IMR-90 (cell line): Measurements from ENCODE around the gene GRB14. TPM values are rescaled to one million over a fixed set of nuclear protein-coding genes. Genes with fewer than 3 reads are reported as not detected.

Experiments used
- ATAC-seq: fragments of 200-7000 bp; cut with Tn5 transposase; 2 replicates; pipeline ENCODE4 v1.9.1; 2020; ENCODE audit warnings: low read depth, mild to moderate bottlenecking, moderate library complexity
- BruUV-seq: library from RNA; stranded (reverse); fragments of 400-500 nt; replicated peaks from 2 replicates; lab custom pipeline; 2021; lab: Mats Ljungman, UMichigan
- CTCF ChIA-PET: fragments of 300-600 bp; formaldehyde crosslinking; extraction: SDS; loops from one replicate; lab custom pipeline; 2021; ENCODE audit warnings: antibody characterized with exemption; lab: Yijun Ruan, JAX
- POLR2A ChIA-PET: fragments of 300-600 bp; sonication (Branson Sonifier 250); formaldehyde crosslinking; loops from one replicate; lab custom pipeline; 2022; ENCODE audit warnings: antibody characterized with exemption; ENCODE audit not compliant: unreplicated experiment; lab: Charles Lee
- DNase-seq: peaks from one replicate; pipeline ENCODE4 v3.0.0; 2013
- H2AFZ ChIP-seq: replicated peaks from 2 replicates; pipeline ENCODE3; 2013; ENCODE audit warnings: low read length, mild to moderate bottlenecking; ENCODE audit not compliant: poor library complexity
- H2AK5ac ChIP-seq: 2 replicates; pipeline ENCODE4 v1.6.1; 2013; ENCODE audit warnings: low read depth, low read length, inconsistent platforms
- H2AK9ac ChIP-seq: replicated peaks from 2 replicates; pipeline ENCODE3; 2013; ENCODE audit warnings: mild to moderate bottlenecking, low read depth, low read length, moderate library complexity; ENCODE audit not compliant: poor library complexity
- H2BK120ac ChIP-seq: 2 replicates; pipeline ENCODE4 v1.6.1; 2013; ENCODE audit warnings: low read depth, low read length, inconsistent platforms
- H2BK15ac ChIP-seq: 3 replicates; pipeline ENCODE4 v1.6.1; 2013; ENCODE audit warnings: low read depth, low read length, inconsistent platforms
- H2BK20ac ChIP-seq: 2 replicates; pipeline ENCODE4 v1.6.1; 2013; ENCODE audit warnings: low read depth, mild to moderate bottlenecking, inconsistent platforms, low read length, moderate library complexity
- H2BK5ac ChIP-seq: 2 replicates; pipeline ENCODE4 v1.6.1; 2013; ENCODE audit warnings: mild to moderate bottlenecking, low read depth, low read length, inconsistent platforms; ENCODE audit not compliant: poor library complexity, severe bottlenecking
- H3K14ac ChIP-seq: replicated peaks from 2 replicates; pipeline ENCODE4 v1.6.1; 2013; ENCODE audit warnings: low read depth, low read length, inconsistent platforms
- H3K18ac ChIP-seq: 2 replicates; pipeline ENCODE4 v1.6.1; 2013; ENCODE audit warnings: low read depth, low read length, control low read depth
- H3K23ac ChIP-seq: 2 replicates; pipeline ENCODE4 v1.6.1; 2013; ENCODE audit warnings: low read depth, low read length, inconsistent platforms
- H3K27ac ChIP-seq: 2 replicates; pipeline ENCODE4 v1.5.1; 2013; ENCODE audit warnings: mild to moderate bottlenecking, control low read depth, low read length; ENCODE audit not compliant: insufficient read depth
- H3K27me3 ChIP-seq: 2 replicates; pipeline ENCODE4 v1.6.1; 2013; ENCODE audit warnings: low read length; ENCODE audit not compliant: control insufficient read depth, insufficient read depth
- H3K36me3 ChIP-seq: 2 replicates; pipeline ENCODE4 v1.6.1; 2013; ENCODE audit warnings: low read length, mixed read lengths; ENCODE audit not compliant: control insufficient read depth, insufficient read depth
- H3K4ac ChIP-seq: 2 replicates; pipeline ENCODE4 v1.6.1; 2013; ENCODE audit warnings: low read depth, low read length, inconsistent platforms
- H3K4me1 ChIP-seq: 2 replicates; pipeline ENCODE4 v1.6.1; 2013; ENCODE audit warnings: low read length, mixed read lengths; ENCODE audit not compliant: control insufficient read depth, insufficient read depth
- H3K4me2 ChIP-seq: 2 replicates; pipeline ENCODE4 v1.6.1; 2013; ENCODE audit warnings: low read depth, mild to moderate bottlenecking, control low read depth, low read length, moderate library complexity
- H3K4me3 ChIP-seq: 2 replicates; pipeline ENCODE4 v1.5.1; 2013; ENCODE audit warnings: low read depth, mild to moderate bottlenecking, control low read depth, low read length, moderate library complexity; ENCODE audit not compliant: insufficient read depth
- H3K56ac ChIP-seq: 2 replicates; pipeline ENCODE4 v1.6.1; 2013; ENCODE audit warnings: low read length, inconsistent platforms; ENCODE audit not compliant: insufficient read depth; ENCODE audit errors: extremely low read depth
- H3K79me1 ChIP-seq, 2 experiments: 2 replicates each; pipeline ENCODE4 v1.6.1; 2013; ENCODE audit warnings: low read length in 2 of 2, inconsistent platforms in 1 of 2, low read depth in 1 of 2
- H3K9ac ChIP-seq: 2 replicates; pipeline ENCODE4 v1.6.1; 2013; ENCODE audit warnings: low read depth, low read length, control low read depth
- H3K9me1 ChIP-seq: 2 replicates; pipeline ENCODE4 v1.6.1; 2013; ENCODE audit warnings: low read length, inconsistent platforms; ENCODE audit not compliant: insufficient read depth
- H3K9me3 ChIP-seq: 2 replicates; pipeline ENCODE4 v1.6.1; 2013; ENCODE audit warnings: low read length; ENCODE audit not compliant: control insufficient read depth, insufficient read depth
- H4K20me1 ChIP-seq: 2 replicates; pipeline ENCODE4 v1.6.1; 2013; ENCODE audit warnings: low read length, inconsistent platforms; ENCODE audit not compliant: insufficient read depth
- H4K5ac ChIP-seq: 2 replicates; pipeline ENCODE4 v1.6.1; 2013; ENCODE audit warnings: mild to moderate bottlenecking, low read depth, low read length, control low read depth
- H4K8ac ChIP-seq, 2 experiments: 2 replicates each; pipeline ENCODE4 v1.6.1; 2013; ENCODE audit warnings: low read depth in 2 of 2, low read length in 2 of 2, control low read depth in 1 of 2, inconsistent platforms in 1 of 2
- H4K91ac ChIP-seq: 2 replicates; pipeline ENCODE4 v1.6.1; 2013; ENCODE audit warnings: low read depth, low read length, inconsistent platforms; ENCODE audit not compliant: insufficient read depth
- BHLHE40 ChIP-seq: fragments of 150-350 bp; IDR thresholded peaks from 2 replicates; pipeline ENCODE4 v1.6.1; 2016; ENCODE audit warnings: mild to moderate bottlenecking, low read depth, low read length
- CHD1 ChIP-seq: IDR thresholded peaks from 2 replicates; pipeline ENCODE4 v1.6.1; 2012; ENCODE audit warnings: low read depth, low read length, improper control_type of control experiment
- ELK1 ChIP-seq: fragments of 150-350 bp; IDR thresholded peaks from 2 replicates; pipeline ENCODE4 v1.6.1; 2016; ENCODE audit warnings: low read depth, mild to moderate bottlenecking, low read length, moderate library complexity, borderline replicate concordance
- FOS ChIP-seq: fragments of 150-350 bp; IDR thresholded peaks from 2 replicates; pipeline ENCODE4 v1.6.1; 2016; ENCODE audit warnings: low read depth, low read length
- MAZ ChIP-seq: IDR thresholded peaks from 2 replicates; pipeline ENCODE4 v1.6.1; 2012; ENCODE audit warnings: low read depth, mild to moderate bottlenecking, low read length, improper control_type of control experiment, moderate library complexity, borderline replicate concordance
- MXI1 ChIP-seq: IDR thresholded peaks from 2 replicates; pipeline ENCODE4 v1.6.1; 2012; ENCODE audit warnings: low read depth, mild to moderate bottlenecking, low read length, moderate library complexity, borderline replicate concordance
- NFE2L2 ChIP-seq: fragments of 150-350 bp; IDR thresholded peaks from 2 replicates; pipeline ENCODE4 v1.6.1; 2016; ENCODE audit warnings: low read depth, mild to moderate bottlenecking, low read length
- POLR2A ChIP-seq: IDR thresholded peaks from 2 replicates; pipeline ENCODE4 v1.6.1; 2012; ENCODE audit warnings: mild to moderate bottlenecking, low read depth, low read length
- RAD21 ChIP-seq: IDR thresholded peaks from 2 replicates; pipeline ENCODE4 v1.6.1; 2012; ENCODE audit warnings: low read length, improper control_type of control experiment
- RFX5 ChIP-seq: IDR thresholded peaks from 2 replicates; pipeline ENCODE4 v1.8.0; 2012; ENCODE audit warnings: low read depth, mild to moderate bottlenecking, low read length, moderate library complexity
- dilution Hi-C: fragments of 300-500 bp; cut with HindIII; formaldehyde crosslinking; loops from one replicate; pipeline ENCODE4 v1.14.3; 2018; ENCODE audit warnings: low sequenced_read_pairs; ENCODE audit not compliant: unreplicated experiment
- in situ Hi-C: fragments of 300-500 bp; cut with MboI; formaldehyde crosslinking; loops from 3 replicates; pipeline ENCODE4 v1.14.3; 2019; ENCODE audit warnings: low sequenced_read_pairs, inconsistent platforms, mixed read lengths
- intact Hi-C: fragments of 100-400 bp; cut with micrococcal nuclease; formaldehyde crosslinking; loops from 2 replicates; pipeline ENCODE4 v1.10.0; 2022
- polyA plus RNA-seq, 3 experiments: library from polyadenylated mRNA; depleted of rRNA; stranded (reverse); fragments of >200 nt; gene quantifications; 2 replicates each; pipeline ENCODE4 v1.2.3, GENCODE V29; 2012; ENCODE audit warnings: low replicate concordance in 1 of 3
- total RNA-seq: library from RNA; depleted of rRNA; stranded (reverse); fragments of >200 nt; gene quantifications from 2 replicates; pipeline ENCODE4 v1.2.3, GENCODE V29; 2012

GRB14 gene
- total and polyA plus RNA-seq, 2 of the 4 experiments (the other 2 are of a cell fraction), result not detected

- H4K91ac ChIP-seq, result no peak overlapping the region
- intact Hi-C loops (no loop called here), in situ Hi-C loops (no loop called here), dilution Hi-C loops (no loop called here)
- H3K23ac ChIP-seq, result no peak overlapping the region
- ChIA-PET CTCF (no interaction called here), POLR2A (no interaction called here)
- no peak overlapping the region for H3K9ac ChIP-seq
- no peak overlapping the region for H3K56ac ChIP-seq
- no peak overlapping the region for H2AK5ac ChIP-seq
- H3K27me3 ChIP-seq, result no peaks in the 10 kb centered on the region
- H2BK20ac ChIP-seq, result no peak overlapping the region
- no peak overlapping the region for H2AFZ ChIP-seq
- DNase-seq (no peak), ATAC-seq (no peak)
- H2BK15ac ChIP-seq, result no peak overlapping the region
- no peak overlapping the region for H2BK5ac ChIP-seq
- TF ChIP-seq RFX5 (no peak), BHLHE40 (no peak), CHD1 (no peak), NFE2L2 (no peak), POLR2A (no peak), FOS (no peak), MAZ (no peak), RAD21 (no peak), MXI1 (no peak), ELK1 (no peak)
- H3K9me3 ChIP-seq, result no peaks in the 10 kb centered on the region
- H3K4me2 ChIP-seq, result no peak overlapping the region
- no peaks in the 10 kb centered on the region for H3K4me1 ChIP-seq
- H2BK120ac ChIP-seq, result no peak overlapping the region
- no peaks in the 10 kb centered on the region for H3K79me1 ChIP-seq
- BruUV-seq, result no TSS peak
- H4K20me1 ChIP-seq, result no peaks in the 10 kb centered on the region
- no peak overlapping the region for H3K4me3 ChIP-seq
- H3K4ac ChIP-seq, result no peak overlapping the region
- no peak overlapping the region for H3K18ac ChIP-seq
- no peaks in the 10 kb centered on the region for H3K36me3 ChIP-seq
- no peak overlapping the region for H4K8ac ChIP-seq
- no peak overlapping the region for H4K5ac ChIP-seq
- H2AK9ac ChIP-seq, result no peak overlapping the region
- no peak overlapping the region for H3K14ac ChIP-seq
- H3K9me1 ChIP-seq, result no peaks in the 10 kb centered on the region
- no peak overlapping the region for H3K27ac ChIP-seq
These were observed 48.0 kb upstream of the GRB14 start for GRCh38 chr2:164669291-164669690.
